Fibroblast of villous mesenchyme (primary cell): ENCODE measurements around the gene PPIF. TPM values are rescaled to one million over a fixed set of nuclear protein-coding genes. Genes with fewer than 3 reads are reported as not detected.

ENCODE experiments used
- DNase-seq: peaks from one replicate; pipeline ENCODE4 v3.0.0-alpha.2; 2010; ENCODE audit warnings: low read depth
- H3K4me3 ChIP-seq: 2 replicates; pipeline ENCODE4 v1.5.1; 2011; ENCODE audit warnings: low read depth, mild to moderate bottlenecking, low read length
- total RNA-seq: library from RNA; depleted of rRNA; stranded (reverse); fragments of >200 nt; gene quantifications from 2 replicates; pipeline ENCODE4 v1.2.3, GENCODE V29; 2012
- TF ChIP-seq, protein P1 (sequence below): IDR thresholded peaks from 2 replicates; pipeline ENCODE4 v1.5.1; 2012; ENCODE audit warnings: low read depth, mild to moderate bottlenecking, low read length; ENCODE audit not compliant: insufficient read depth

Gene PPIF
- total RNA-seq, 1 donor, result 42.7 TPM

DNA sequence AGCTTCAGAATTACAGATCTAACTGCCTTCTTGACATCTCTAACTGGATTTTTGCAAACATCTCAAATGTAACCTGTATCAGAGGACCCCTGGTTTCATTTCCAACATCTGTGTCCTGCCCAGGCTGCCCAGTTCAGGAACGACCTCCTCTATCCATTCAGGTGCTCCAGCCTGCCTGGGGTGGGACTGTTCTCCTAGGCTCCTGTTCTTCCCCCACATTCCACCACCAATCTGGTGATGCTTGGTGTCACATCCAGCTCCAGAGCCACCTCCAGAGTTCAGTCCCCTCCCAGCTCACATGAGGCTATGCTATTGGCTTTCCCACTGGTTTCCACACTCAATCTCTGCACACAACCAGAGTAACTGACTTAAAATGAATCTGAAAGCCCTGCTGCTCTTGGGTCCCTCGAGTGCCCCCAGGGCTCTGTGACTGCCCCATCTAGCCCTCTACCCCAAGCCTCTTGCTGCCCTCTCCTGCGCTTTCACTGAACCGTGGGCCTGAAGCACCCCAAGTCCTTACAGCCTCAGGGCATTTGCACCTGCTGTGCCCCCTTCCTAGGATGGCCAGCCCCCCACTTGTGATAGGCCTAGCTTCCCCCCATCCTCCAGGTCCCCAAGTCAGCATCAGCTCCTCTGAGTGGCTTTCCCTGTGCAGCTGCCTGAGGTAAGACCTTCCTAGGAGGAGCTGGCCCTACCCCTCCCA, 46.1 kb downstream of the PPIF start:
- TF ChIP-seq, protein P1, sequence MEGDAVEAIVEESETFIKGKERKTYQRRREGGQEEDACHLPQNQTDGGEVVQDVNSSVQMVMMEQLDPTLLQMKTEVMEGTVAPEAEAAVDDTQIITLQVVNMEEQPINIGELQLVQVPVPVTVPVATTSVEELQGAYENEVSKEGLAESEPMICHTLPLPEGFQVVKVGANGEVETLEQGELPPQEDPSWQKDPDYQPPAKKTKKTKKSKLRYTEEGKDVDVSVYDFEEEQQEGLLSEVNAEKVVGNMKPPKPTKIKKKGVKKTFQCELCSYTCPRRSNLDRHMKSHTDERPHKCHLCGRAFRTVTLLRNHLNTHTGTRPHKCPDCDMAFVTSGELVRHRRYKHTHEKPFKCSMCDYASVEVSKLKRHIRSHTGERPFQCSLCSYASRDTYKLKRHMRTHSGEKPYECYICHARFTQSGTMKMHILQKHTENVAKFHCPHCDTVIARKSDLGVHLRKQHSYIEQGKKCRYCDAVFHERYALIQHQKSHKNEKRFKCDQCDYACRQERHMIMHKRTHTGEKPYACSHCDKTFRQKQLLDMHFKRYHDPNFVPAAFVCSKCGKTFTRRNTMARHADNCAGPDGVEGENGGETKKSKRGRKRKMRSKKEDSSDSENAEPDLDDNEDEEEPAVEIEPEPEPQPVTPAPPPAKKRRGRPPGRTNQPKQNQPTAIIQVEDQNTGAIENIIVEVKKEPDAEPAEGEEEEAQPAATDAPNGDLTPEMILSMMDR, result no peak
- DNase-seq, result no peak
- H3K4me3 ChIP-seq, result no peak overlapping the region

DNA sequence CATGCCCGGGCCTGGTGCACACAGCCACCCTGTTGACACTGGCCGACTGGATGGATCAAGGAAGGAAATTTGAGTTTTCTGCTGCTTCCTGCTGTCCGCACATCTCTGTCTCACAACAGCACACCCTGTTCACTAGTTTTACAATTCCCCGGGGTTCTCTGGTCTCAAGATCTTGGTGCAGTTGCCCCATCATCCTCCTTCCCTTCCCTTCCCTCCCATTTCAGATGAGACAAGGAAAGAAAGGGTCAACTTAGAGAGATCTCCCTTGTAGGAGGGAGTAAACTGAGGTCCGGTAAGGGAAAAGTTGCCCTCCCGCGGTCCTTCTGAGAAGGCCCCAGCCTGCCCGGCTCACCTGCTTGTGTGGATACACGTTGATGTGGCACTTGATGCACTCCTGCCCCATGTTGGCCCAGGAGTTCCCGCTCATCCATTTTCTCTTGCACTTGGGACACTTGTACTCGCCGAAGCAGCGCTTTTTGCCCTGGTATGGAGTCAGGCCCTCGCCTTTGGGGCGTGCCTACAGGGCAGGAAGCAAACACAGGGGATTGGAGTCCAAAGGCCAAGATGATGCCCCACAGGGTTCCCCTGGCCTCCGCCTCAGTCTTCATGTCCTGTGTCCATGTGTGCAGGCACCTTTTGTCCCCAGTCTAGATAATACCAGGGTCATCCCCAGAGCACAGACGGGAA, 46.8 kb downstream of the PPIF start:
- no peak for DNase-seq
- TF ChIP-seq, protein P1, result no peak
- no peak overlapping the region for H3K4me3 ChIP-seq

DNA sequence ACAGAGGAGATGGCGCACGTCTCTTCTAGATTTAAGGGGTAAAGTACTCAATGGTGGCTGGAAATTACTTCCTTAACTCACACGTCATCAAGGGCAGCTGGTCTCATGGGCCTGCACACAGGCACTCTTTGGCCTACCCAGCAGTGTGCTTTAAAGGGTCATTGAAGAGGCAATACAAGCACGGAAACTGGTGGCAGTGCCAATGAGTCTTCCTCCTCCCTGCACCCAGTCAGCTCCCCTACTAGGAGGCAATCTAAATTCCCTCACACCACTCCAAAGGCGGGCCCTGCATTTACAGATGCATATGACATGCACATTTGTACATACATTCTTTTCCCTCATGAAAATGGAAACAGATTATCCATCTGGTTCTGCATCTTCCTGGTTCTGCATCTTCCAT, 47.4 kb downstream of the PPIF start:
- no peak overlapping the region for H3K4me3 ChIP-seq
- DNase-seq, result no peak
- TF ChIP-seq, protein P1, result no peak

DNA sequence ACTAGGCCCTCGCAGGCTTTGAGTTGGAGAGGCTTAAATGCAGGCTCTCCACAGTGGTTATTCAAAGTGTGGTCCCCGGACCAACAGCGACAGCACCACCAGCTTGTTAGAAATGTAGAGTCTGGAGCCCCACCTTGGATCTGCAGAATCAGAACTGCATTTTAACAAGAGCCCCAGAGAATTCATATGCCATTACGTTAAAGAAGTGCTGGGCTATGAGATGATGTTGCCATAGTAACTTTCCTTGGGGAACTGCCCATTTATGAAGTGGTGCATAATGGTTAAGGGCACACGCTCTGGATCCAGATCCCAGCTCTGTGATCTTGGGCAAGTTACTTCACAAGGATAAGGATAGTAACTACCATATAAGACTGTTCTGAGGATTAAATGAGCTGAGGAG, 49.3 kb downstream of the PPIF start:
- TF ChIP-seq, protein P1, result no peak
- no peak overlapping the region for H3K4me3 ChIP-seq
- no peak for DNase-seq

DNA sequence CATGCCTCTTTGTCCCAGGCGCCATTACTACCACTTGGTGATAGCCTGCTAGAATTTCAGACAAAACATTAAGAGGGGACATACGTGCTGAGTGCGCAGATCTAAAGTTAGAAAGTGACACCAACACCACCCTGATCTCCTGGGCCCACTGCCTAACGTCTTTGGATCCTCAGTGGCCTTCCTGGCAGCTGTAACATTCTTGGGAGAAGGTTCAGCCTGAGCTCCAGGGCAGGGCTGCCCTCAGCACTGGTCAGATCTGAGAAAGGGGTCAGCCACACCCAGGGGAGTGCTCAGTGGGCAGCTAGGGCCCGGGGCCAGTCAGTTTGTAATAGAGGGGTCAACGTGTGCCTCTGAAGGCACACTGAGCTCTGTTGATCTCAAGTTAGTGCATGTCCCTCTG, 49.8 kb downstream of the PPIF start:
- no peak overlapping the region for H3K4me3 ChIP-seq
- DNase-seq, result no peak
- TF ChIP-seq, protein P1, result no peak

DNA sequence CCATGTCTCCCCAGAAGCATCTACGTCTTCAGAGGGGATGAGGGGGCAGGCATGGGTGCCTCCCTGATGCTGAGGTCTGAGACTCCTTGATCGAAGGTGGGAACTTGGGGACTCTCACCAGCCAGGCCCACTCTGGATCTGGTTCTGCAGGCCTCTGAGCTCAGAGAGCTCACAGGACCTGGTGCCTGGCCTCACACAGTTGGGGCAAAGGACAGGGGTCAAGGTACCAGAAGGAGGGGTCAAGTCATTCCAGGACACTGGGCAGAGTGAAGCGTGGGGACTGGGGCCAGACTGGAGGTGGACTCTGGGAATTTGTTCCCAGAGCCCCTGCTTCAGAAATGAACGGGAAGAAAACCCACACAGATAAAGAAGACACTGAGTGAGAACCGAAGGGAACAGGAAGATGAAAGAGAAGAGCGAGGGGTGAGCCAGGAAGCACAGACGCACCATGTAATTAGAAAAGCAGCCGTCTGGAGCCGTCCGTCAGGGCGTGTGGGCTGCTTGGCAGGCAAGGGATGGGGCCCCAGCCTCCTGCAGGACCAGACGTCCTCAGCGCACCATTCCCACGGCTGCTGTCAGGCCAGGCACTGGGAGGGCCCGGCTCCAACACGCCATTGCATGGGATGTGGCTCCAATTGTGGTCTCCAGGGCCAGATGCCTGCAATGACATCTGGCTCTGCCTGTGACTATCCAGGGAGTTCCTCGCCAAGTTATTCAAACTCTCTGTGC, 50.5 kb downstream of the PPIF start:
- no peak overlapping the region for H3K4me3 ChIP-seq
- DNase-seq, result peak; percentile 79
- TF ChIP-seq, protein P1, result no peak
